NOMO-1 treated with DMSO at 0.1 percent for 48 hours (cell line): ENCODE data around the gene MAP3K4.
A peak's percentile ranks its signal among the peaks of the same experiment; 100 is the strongest.
"Not testable (repeated sequence)": the region's sequence is repeated elsewhere in the genome, so short reads cannot be mapped to it uniquely, and the experiment has no call there.

Source experiments
- DNase-seq: peaks from one replicate; lab custom pipeline; 2025; ENCODE audit not compliant: unreplicated experiment; lab: John Stamatoyannopoulos, UW

MAP3K4 gene

GRCh38 chr6:161117308-161117707 is 125.7 kb downstream of the MAP3K4 start:
- DNase-seq = peak; percentile 95

DNA sequence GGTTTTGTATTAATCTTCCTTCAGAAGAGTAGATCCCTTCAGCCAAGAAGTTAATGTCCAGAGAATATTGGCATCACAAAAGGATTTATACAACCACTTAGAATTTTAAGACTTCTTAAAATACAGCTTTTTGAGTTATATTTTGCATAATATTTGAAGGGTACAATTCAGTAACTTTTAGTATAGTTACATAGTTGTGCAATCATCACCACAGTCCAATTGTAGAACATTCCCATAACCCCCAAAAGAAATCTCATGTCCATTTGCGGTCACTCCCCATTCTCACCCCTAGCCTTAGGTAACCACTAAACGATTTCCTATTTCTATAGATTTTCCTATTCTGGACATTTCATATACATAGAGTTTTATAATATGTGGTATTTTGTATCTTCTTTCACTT is 126.4 kb downstream of the MAP3K4 start:
- no peak for DNase-seq

- DNase-seq = not testable (repeated sequence)
These were observed 131.8 kb downstream of the MAP3K4 start for GRCh38 chr6:161123319-161123718.

- no peak for DNase-seq
These were observed 134.0 kb downstream of the MAP3K4 start for GRCh38 chr6:161125591-161125990.

DNA sequence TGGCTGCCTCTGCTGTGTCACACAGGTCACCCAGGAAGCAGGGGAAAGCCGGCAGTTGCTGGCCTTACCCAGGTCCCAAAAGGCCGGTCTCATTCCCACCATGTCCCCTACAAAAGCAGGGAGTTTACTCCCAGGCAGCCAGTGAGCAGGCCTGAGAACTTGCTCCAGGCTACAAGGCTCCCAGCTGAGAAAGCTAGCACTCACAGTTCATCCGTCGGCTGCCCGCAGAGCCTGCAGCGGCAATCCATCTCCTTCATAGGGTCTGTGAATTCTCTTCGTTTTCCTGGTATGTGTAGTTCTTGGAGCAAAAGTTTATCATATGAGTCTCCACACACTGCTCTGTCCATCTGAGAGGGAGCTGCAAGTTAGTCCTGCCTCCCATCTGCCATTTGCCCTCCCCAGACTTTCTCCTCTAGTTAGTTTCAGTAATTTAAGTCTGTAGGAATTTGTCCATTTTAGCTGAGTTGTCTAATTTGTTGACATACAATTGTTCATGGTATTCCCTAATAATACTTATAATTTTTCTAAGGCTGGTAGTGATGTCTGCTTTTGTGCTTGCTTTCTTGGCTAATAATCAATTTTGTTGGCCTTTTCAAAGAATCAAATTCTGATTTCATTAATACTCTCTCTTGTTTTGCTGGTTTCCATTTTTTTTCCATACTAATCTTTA is 135.6 kb downstream of the MAP3K4 start:
- no peak for DNase-seq

GRCh38 chr6:161128230-161128629 is 136.7 kb downstream of the MAP3K4 start:
- no peak for DNase-seq

DNA sequence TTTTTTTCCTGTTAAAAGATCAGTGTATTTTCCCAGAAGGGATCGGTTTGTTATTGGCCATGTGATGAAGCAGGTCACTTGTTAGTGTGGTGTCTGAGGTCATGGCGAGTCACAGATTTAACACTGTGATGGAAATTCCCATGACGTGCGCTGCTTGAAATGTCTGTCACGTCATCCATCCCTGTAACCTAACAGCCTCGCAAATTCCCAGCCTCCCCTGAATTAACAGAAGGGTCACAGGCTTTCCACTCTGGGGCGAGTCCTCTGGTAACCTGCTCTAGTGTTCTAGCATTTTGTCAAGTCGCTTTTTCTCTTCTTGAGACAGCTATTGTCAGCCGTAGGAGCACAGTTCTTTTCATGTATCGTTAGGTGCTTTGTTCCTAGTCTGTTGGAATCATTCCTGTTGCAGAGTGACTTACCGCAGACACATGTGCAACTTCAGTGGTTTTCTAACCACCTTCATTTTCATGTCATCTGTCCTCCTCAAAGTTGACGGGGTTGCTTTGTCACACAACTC is 137.2 kb downstream of the MAP3K4 start:
- DNase-seq = no peak

- no peak for DNase-seq
These were observed 139.0 kb downstream of the MAP3K4 start for GRCh38 chr6:161130541-161130940.

GRCh38 chr6:161130967-161131766 is 139.6 kb downstream of the MAP3K4 start:
- peak; percentile 68 for DNase-seq

DNA sequence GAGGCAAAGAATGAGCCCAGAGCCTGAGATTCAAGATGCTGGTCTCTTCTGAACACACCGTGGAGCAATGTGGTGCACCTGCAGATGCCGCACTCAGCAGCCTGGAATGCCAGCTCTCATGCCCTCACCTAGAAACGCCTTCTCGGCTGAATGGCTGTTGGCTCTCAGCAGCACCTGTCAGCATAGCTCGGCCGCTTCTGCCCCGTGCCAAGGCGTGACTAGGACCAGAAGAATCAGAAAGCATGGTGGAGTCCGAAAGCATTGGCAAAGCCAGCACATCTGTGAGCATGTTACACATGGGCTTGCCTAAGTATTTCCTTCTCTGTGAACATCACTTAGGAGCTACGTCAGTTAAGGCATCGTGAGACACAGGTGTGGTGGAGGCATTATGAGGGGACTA is 140.8 kb downstream of the MAP3K4 start:
- no peak for DNase-seq

GRCh38 chr6:161133963-161134362 is 142.4 kb downstream of the MAP3K4 start:
- DNase-seq = no peak

DNA sequence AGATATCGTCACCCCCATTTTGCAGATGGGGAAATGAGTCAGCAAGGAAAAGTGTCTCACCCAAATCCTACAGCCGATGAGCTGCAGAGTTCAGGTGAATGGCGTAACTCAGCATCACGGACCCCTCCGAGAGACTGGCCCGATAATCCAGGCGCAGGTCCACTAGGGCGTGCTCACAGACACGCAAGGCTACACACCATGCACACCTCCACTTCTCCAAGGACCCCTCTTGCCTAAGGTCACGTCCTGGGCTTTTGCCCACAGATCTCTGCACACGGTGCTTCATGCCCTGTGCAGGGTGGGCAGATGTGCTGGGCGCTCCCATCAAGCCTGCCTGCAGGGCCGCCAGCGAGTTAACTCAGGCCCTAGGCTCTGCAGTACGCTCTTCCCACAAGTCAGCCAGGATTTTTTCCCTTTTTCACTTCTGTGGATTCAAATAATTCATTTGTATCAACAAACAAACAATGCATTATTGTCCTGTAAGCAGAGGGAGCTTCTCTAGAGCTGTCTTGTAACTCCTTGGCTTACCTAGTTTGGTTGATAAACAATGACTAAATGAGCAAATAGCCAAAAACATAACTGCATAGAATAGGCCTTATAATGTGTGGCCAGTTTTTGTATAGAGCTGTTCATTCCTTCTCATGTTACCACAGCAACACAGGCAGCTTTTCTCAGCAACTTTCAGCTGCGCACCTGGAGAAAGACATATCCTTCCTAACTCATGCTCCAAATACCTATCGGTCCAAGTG is 143.2 kb downstream of the MAP3K4 start:
- no peak for DNase-seq

- DNase-seq = peak; percentile 86
These were observed 144.4 kb downstream of the MAP3K4 start for GRCh38 chr6:161135695-161136591.

DNA sequence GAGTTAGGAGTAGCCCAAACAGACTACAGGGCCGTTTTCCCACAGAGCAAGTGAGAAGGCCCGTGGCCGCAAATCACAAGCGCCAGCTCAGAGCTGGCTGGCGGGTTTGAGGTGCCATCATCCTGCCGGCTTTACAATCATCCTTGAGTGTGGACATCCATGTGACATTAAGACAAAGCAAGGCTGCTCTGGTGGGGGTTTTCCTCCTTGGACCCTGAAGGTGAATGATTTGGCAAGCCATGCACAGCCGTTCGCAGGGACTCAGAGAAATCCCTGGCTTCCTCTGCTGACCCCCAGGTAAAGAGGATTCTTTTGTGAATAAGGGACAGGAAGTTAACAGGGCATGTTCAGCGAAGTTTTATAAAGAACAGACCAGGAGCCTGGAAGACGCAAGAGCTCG is 145.1 kb downstream of the MAP3K4 start:
- no peak for DNase-seq

DNA sequence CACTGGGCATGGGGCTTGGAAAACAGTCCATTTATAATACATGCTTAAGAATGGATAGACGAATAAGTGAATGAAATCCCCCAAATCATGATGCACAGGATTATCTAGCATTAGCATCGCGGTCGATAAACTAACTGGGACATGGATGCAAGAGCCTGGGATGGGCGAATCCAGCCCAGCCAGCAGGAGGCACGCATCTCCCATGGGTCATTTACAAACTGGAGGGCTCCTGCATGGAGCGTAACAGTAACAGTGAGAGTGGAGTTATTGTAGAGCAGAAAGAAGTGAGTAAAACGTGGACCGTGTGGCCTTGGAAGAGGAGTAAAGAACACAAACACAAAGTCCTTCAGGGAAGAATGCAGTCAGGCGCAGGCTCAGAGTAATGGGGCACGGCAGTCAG is 145.8 kb downstream of the MAP3K4 start:
- DNase-seq = no peak

- DNase-seq = no peak
These were observed 146.4 kb downstream of the MAP3K4 start for GRCh38 chr6:161137839-161138542.

DNA sequence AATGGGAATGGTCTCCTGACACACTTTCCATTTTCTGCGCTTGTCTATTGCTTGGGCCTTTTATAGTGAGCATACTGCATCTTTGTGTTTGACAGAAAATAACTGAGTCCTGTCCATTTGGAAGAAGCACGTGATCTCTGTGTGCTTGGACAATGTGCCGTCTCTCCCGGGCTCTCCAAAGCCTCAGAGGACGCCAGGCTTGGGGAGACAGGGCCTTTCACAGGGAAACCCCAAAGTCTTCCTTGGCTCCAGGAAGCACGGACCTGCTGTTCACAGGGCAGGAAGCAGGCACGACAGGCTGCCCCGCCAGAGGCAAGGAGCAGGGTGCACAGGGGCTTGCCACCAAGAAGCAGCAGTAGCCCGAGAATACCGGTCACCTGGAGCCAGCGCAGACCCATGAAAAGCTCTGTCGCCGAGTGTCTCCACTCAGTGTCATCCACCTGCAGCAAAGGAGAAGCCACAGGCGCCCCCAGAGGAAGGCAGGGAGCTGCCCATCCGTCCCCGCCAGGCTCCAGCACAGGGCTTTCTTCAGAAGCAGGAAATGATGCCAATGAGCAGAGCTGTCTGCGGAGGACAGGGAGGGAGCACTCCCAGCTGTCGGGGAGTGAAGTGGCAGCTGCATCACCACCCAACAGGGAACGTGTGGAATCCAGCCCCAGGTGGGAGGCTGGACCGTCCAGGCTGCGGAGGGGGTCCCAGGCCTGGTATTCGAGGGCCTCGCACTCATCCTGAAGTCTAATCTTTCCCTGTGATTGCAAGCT is 147.2 kb downstream of the MAP3K4 start:
- no peak for DNase-seq

GRCh38 chr6:161139304-161139765 is 147.8 kb downstream of the MAP3K4 start:
- DNase-seq = no peak
